ENCODE data around the gene SLC6A13. TPM values are rescaled to one million over a fixed set of nuclear protein-coding genes. Genes with fewer than 3 reads are reported as not detected.
"Not testable (repeated sequence)": the region's sequence is repeated elsewhere in the genome, so short reads cannot be mapped to it uniquely, and the experiment has no call there.

Gene SLC6A13
- polyA plus RNA-seq, 1 experiment: not detected

DNA sequence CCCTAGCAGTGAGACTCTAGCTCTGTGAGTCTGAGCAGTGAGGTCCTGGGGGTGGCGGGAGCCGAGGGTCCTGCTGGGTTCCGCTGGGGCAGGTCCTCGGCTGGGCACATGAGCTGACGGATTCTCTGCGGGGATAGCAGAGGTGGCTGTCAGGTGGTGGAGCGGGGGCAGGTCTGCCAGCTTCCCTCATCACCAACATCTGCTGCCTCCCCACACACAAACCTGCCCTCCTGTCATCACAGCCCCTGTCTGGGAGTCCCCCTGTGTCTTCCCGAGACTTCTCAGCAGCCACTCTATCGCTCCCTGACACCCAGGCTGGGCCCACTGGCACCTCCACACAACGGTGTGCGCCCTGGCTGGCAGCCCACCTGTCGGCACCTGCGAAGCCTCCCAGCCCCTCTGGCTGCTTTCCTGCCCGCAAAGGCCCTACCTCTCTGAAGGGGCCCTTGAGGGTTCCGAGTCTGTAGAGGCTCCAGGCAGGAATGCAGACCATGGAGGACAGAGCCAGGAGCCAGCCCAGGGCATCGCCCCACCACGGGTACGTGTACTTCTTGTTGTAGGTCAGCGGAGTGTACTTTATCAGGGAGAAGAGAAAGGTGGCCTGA lies 41.6 kb downstream of the SLC6A13 start:
- no peak overlapping the region for H3K4me3 ChIP-seq (ENCODE audit: low read depth, low read length)
- ChIA-PET CTCF (interaction anchor here (1.3 to 1.6 kb wide), 3 partner anchors 9 to 55 kb away, joined by 3 to 9 read pairs (median 5); no protein-coding TSS in a partner anchor), POLR2A (no interaction called here)
- DNase-seq (ENCODE audit: low read depth): no peak
- TF ChIP-seq, protein P1, sequence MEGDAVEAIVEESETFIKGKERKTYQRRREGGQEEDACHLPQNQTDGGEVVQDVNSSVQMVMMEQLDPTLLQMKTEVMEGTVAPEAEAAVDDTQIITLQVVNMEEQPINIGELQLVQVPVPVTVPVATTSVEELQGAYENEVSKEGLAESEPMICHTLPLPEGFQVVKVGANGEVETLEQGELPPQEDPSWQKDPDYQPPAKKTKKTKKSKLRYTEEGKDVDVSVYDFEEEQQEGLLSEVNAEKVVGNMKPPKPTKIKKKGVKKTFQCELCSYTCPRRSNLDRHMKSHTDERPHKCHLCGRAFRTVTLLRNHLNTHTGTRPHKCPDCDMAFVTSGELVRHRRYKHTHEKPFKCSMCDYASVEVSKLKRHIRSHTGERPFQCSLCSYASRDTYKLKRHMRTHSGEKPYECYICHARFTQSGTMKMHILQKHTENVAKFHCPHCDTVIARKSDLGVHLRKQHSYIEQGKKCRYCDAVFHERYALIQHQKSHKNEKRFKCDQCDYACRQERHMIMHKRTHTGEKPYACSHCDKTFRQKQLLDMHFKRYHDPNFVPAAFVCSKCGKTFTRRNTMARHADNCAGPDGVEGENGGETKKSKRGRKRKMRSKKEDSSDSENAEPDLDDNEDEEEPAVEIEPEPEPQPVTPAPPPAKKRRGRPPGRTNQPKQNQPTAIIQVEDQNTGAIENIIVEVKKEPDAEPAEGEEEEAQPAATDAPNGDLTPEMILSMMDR (IDR thresholded peaks at IDR 0.05; ENCODE audit: insufficient read depth, low read depth, low read length): no peak
- H3K36me3 ChIP-seq (ENCODE audit: control insufficient read depth, insufficient read depth, low read length): no peaks in the 10 kb centered on the region
- peaks cover 5% of the 10 kb centered on the region for H3K27me3 ChIP-seq (ENCODE audit: control insufficient read depth, insufficient read depth, low read length)

DNA sequence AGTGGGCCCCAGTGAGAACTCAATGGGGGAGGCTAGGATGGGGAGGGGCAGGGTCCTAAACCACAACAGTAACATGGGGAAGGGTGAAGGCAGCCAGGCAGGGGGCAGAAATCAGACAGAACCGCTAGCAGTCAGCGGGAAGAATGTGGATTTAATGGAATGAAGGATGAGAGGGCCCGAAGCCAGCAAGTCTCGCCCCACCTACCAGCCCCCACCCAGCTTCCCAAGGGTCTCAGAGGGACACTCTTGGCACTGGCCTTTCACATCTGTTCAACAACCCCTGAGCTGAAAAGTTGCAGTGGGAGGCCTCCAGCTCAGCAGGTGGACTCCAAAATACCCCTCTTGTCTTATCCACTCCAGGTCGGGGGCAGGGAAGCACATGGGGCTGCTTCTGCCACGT lies 42.1 kb downstream of the SLC6A13 start:
- TF ChIP-seq, protein P1 (IDR thresholded peaks at IDR 0.05; ENCODE audit: insufficient read depth, low read depth, low read length): no peak
- H3K27me3 ChIP-seq (ENCODE audit: control insufficient read depth, insufficient read depth, low read length): peaks cover 8% of the 10 kb centered on the region
- POLR2A ChIA-PET: no interaction called here

DNA sequence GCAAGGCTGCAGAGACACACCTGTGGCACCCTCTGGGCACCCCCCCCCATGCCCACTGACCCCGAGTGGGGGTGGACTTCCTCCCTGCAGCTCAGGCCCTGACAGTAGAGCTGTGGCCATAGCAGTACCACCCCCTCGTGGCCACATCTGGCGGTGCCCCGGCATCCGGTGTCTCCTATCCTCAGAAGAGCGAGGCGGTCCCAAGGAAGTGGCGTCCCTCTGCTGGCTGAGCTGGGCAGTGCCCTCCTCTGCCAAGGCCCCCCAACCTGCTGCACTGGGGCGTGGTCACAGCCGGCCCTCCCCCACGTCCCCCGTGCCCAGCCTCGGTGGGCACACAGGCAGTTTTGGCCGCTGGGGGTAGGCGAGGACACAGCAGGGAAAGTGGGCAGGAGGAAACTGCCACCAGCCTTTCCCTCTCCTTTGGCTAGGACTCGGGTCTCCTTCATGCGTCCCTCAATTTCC lies 42.7 kb downstream of the SLC6A13 start:
- CTCF ChIA-PET: interaction anchor here (1.3 to 1.6 kb wide), 3 partner anchors 10 to 54 kb away, joined by 3 to 9 read pairs (median 5); no protein-coding TSS in a partner anchor
- DNase-seq (ENCODE audit: low read depth): no peak
- POLR2A ChIA-PET: no interaction called here
- Histone ChIP-seq H3K4me3 (ENCODE audit: low read depth, low read length) (no peak overlapping the region), H3K27me3 (ENCODE audit: control insufficient read depth, insufficient read depth, low read length) (peaks cover 8% of the 10 kb centered on the region), H3K36me3 (ENCODE audit: control insufficient read depth, insufficient read depth, low read length) (no peaks in the 10 kb centered on the region)
- TF ChIP-seq, protein P1 (IDR thresholded peaks at IDR 0.05; ENCODE audit: insufficient read depth, low read depth, low read length): peak; percentile 53

More for the DNA sequence above, 42.1 kb downstream of the SLC6A13 start:
- Histone ChIP-seq H3K36me3 (ENCODE audit: control insufficient read depth, insufficient read depth, low read length) (no peaks in the 10 kb centered on the region), H3K4me3 (ENCODE audit: low read depth, low read length) (no peak overlapping the region)
- CTCF ChIA-PET: interaction anchor here (1.3 to 1.6 kb wide), 4 partner anchors 10 to 55 kb away, joined by 3 to 9 read pairs (median 4); no protein-coding TSS in a partner anchor
- DNase-seq (ENCODE audit: low read depth): no peak

DNA sequence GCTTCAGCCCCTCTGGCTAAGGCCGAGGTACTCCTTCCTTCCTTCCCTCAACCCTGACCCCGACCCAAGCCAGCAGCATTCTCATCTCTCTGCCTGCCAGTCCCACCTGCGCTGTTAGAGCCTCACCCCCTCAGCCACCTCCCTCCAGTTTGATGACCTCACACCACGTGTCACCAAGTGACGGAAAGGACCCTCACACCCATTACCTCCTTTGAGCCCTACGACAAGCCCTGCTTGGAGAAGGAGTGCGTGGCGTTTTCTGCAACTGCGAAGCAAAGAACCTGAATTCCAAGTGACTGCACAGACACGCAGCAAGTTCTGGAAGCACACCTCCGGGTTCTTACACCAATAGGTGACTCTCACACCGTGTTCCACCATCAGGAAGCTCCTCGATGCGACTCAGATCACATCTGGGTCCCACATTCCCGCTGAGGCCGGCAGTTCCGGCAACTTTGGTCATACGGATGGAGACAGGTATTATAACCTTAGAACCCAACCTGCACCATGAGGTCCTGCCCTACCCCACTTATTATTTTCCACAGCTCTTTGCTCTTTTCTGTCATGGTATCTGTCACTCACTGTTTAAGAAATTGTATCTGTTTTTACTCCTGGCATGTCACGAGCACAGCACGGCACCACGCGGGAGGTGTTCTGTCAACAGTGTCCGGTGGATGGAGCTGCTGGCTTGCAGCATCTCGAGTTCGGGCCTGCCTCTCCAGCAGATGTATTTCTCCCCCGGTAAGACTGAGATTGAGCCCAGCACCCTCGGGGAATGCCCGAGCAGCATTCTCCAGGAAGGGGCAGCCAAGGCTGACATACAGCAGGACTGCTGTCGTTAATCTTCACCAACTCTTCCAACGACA lies 43.7 kb downstream of the SLC6A13 start:
- TF ChIP-seq, protein P1 (IDR thresholded peaks at IDR 0.05; ENCODE audit: insufficient read depth, low read depth, low read length): no peak
- no peak overlapping the region for H3K4me3 ChIP-seq (ENCODE audit: low read depth, low read length)
- ChIA-PET CTCF (interaction anchor here (0.7 to 1.6 kb wide), 3 partner anchors 11 to 53 kb away, joined by 3 to 5 read pairs (median 3); no protein-coding TSS in a partner anchor), POLR2A (no interaction called here)
- no peak for DNase-seq (ENCODE audit: low read depth)
- H3K27me3 ChIP-seq (ENCODE audit: control insufficient read depth, insufficient read depth, low read length): peaks cover 8% of the 10 kb centered on the region
- H3K36me3 ChIP-seq (ENCODE audit: control insufficient read depth, insufficient read depth, low read length): no peaks in the 10 kb centered on the region

DNA sequence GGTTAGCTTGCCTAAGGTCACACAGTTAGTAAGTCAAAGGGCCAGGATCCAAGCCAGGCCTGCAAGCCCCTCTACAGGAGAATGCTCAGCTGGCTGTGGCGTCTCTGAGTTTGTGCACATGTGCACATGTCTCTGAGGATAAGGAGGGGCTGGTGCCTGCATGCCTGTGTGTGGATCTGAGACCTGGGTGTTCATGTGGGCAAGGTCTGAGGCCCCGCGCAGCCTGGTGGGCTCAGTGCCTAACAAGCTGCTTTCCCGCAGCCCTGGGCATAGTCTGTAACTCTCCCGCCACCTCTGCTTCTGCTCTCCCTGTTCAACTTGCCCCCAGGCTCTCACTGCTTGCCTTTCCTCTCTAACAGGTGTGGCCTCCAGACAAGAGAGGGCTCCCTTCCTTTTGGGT lies 44.4 kb downstream of the SLC6A13 start:
- H3K36me3 ChIP-seq (ENCODE audit: control insufficient read depth, insufficient read depth, low read length): no peaks in the 10 kb centered on the region
- ChIA-PET CTCF (interaction anchor here (0.7 kb wide), 1 partner anchor 12 kb away, joined by 3 read pairs; no protein-coding TSS in a partner anchor), POLR2A (no interaction called here)
- H3K27me3 ChIP-seq (ENCODE audit: control insufficient read depth, insufficient read depth, low read length): peaks cover 11% of the 10 kb centered on the region
- TF ChIP-seq, protein P1 (IDR thresholded peaks at IDR 0.05; ENCODE audit: insufficient read depth, low read depth, low read length): no peak
- H3K4me3 ChIP-seq (ENCODE audit: low read depth, low read length): no peak overlapping the region
- DNase-seq (ENCODE audit: low read depth): no peak

DNA sequence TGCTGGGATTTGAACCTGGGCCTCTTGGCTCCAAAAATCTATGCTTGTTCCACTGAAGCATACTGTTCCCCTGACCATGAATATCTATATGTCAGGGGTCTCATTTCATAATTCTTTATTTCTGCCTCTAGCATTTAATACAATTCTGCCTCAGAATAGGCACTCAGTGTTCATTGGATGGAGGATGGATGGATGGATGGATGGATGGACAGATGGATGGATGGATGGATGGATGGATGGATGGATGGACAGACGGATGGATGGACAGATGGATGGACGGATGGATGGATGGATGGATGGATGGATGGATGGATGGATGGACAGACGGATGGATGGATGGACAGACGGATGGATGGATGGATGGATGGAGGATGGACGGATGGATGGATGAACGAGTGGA lies 45.6 kb downstream of the SLC6A13 start:
- DNase-seq (ENCODE audit: low read depth); CTCF ChIA-PET: not testable (repeated sequence)

More for the DNA sequence above, 45.6 kb downstream of the SLC6A13 start:
- H3K36me3 ChIP-seq (ENCODE audit: control insufficient read depth, insufficient read depth, low read length); POLR2A ChIA-PET; H3K4me3 ChIP-seq (ENCODE audit: low read depth, low read length): not testable (repeated sequence)
- peaks cover 15% of the 10 kb centered on the region for H3K27me3 ChIP-seq (ENCODE audit: control insufficient read depth, insufficient read depth, low read length)

Measured in BJ (cell line).